Neural cell (in vitro differentiated cells): Measurements from ENCODE around the gene ABHD17C.

Source experiments
- EP300 ChIP-seq: fragments of 450-650 bp; conservative IDR thresholded peaks from 2 replicates; pipeline ENCODE4 v1.6.1; 2014; ENCODE audit warnings: antibody characterized with exemption, mild to moderate bottlenecking, moderate library complexity; ENCODE audit not compliant: poor library complexity, severe bottlenecking
- EZH2 ChIP-seq: fragments of 200-600, 300-800 bp; shearing (Covaris generic), sonication (generic); IDR thresholded peaks from 2 replicates; pipeline ENCODE4 v1.6.1; 2014; ENCODE audit warnings: antibody characterized with exemption, low read length, borderline replicate concordance, mild to moderate bottlenecking; ENCODE audit not compliant: insufficient read depth, poor library complexity, severe bottlenecking
- MXI1 ChIP-seq: fragments of 450-650 bp; conservative IDR thresholded peaks from 2 replicates; pipeline ENCODE4 v1.6.1; 2014; ENCODE audit warnings: antibody characterized with exemption, mild to moderate bottlenecking; ENCODE audit not compliant: poor library complexity, severe bottlenecking
- POLR2AphosphoS5 ChIP-seq: IDR thresholded peaks from 2 replicates; pipeline ENCODE4 v1.6.1; 2012
- RAD21 ChIP-seq: fragments of 450-650 bp; conservative IDR thresholded peaks from 2 replicates; pipeline ENCODE4 v1.6.1; 2014; ENCODE audit warnings: antibody characterized with exemption, mild to moderate bottlenecking, moderate library complexity
- TAF1 ChIP-seq: IDR thresholded peaks from 2 replicates; pipeline ENCODE4 v1.6.1; 2012; ENCODE audit warnings: low read depth
- TF ChIP-seq, protein P1 (sequence below): fragments of 450-650 bp; IDR thresholded peaks from 2 replicates; pipeline ENCODE4 v1.5.1; 2014; ENCODE audit warnings: antibody characterized with exemption, mild to moderate bottlenecking, moderate library complexity; ENCODE audit not compliant: poor library complexity, severe bottlenecking

DNA sequence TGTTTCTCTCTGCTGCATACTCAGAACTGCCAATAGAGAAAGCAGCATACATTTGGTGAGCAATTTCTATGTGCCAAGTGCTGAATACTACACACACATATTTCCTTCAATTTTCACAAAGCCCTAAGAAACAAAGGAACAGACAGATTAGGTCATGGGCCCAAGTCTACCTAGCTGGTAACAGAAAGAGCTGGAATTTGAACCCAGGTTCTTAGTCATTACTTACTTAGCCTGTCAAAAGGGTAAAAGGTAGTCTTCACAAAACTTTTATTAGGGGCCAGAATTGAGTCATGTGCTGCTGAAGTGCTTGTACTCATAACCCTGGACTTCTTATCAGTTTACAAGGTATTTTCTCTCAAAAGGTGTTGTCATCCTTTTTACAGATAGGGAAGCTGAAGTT is 10.4 kb upstream of the ABHD17C start:
- TF ChIP-seq, protein P1, sequence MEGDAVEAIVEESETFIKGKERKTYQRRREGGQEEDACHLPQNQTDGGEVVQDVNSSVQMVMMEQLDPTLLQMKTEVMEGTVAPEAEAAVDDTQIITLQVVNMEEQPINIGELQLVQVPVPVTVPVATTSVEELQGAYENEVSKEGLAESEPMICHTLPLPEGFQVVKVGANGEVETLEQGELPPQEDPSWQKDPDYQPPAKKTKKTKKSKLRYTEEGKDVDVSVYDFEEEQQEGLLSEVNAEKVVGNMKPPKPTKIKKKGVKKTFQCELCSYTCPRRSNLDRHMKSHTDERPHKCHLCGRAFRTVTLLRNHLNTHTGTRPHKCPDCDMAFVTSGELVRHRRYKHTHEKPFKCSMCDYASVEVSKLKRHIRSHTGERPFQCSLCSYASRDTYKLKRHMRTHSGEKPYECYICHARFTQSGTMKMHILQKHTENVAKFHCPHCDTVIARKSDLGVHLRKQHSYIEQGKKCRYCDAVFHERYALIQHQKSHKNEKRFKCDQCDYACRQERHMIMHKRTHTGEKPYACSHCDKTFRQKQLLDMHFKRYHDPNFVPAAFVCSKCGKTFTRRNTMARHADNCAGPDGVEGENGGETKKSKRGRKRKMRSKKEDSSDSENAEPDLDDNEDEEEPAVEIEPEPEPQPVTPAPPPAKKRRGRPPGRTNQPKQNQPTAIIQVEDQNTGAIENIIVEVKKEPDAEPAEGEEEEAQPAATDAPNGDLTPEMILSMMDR: no peak
- TF ChIP-seq TAF1 (no peak), POLR2AphosphoS5 (no peak), EP300 (no peak), MXI1 (no peak), EZH2 (no peak), RAD21 (no peak)
